Measurements from ENCODE around the gene IGSF21. TPM values are rescaled to one million over a fixed set of nuclear protein-coding genes. Genes with fewer than 3 reads are reported as not detected.

Gene IGSF21
- total RNA-seq, 1 experiment from 2014 or later: not detected

- Mint-ChIP-seq H3K36me3 (ENCODE audit: insufficient read depth, unreplicated experiment) (no peaks in the 10 kb centered on the region), H3K4me1 (ENCODE audit: insufficient read depth, unreplicated experiment) (no peaks in the 10 kb centered on the region), H3K4me3 (ENCODE audit: unreplicated experiment) (no peak overlapping the region), H3K27ac (ENCODE audit: low read depth, unreplicated experiment) (no peak overlapping the region), H3K9me3 (ENCODE audit: unreplicated experiment) (no peaks in the 10 kb centered on the region), H3K27me3 (ENCODE audit: insufficient read depth, unreplicated experiment) (peaks cover 20% of the 10 kb centered on the region)
- ChIA-PET POLR2A (no interaction called here), CTCF (interaction anchor here (0.6 to 1.7 kb wide), 2 partner anchors 9 to 389 kb away, joined by 4 to 7 read pairs; no protein-coding TSS in a partner anchor)
- BruUV-seq (replicated peaks): no TSS peak
- intact Hi-C loops (cut with micrococcal nuclease): no loop called here
- no peak for DNase-seq (ENCODE audit: unreplicated experiment)
- TF ChIP-seq CTCF (IDR thresholded peaks at IDR 0.05; ENCODE audit: unreplicated experiment): no peak
Observed at GRCh38 chr1:18289597-18289996, 182.0 kb downstream of the IGSF21 start.

- H3K4me3 Mint-ChIP-seq (ENCODE audit: unreplicated experiment): no peak overlapping the region
- DNase-seq (ENCODE audit: unreplicated experiment): no peak
- peaks cover 19% of the 10 kb centered on the region for H3K27me3 Mint-ChIP-seq (ENCODE audit: insufficient read depth, unreplicated experiment)
- no peak overlapping the region for H3K27ac Mint-ChIP-seq (ENCODE audit: low read depth, unreplicated experiment)
- ChIA-PET CTCF (interaction anchor here (0.6 to 1.7 kb wide), 2 partner anchors 8 to 222 kb away, joined by 3 to 7 read pairs; no protein-coding TSS in a partner anchor), POLR2A (no interaction called here)
- no peaks in the 10 kb centered on the region for H3K4me1 Mint-ChIP-seq (ENCODE audit: insufficient read depth, unreplicated experiment)
- intact Hi-C loops (cut with micrococcal nuclease): no loop called here
- no peak for TF ChIP-seq CTCF (IDR thresholded peaks at IDR 0.05; ENCODE audit: unreplicated experiment)
- H3K36me3 Mint-ChIP-seq (ENCODE audit: insufficient read depth, unreplicated experiment): no peaks in the 10 kb centered on the region
- no peaks in the 10 kb centered on the region for H3K9me3 Mint-ChIP-seq (ENCODE audit: unreplicated experiment)
- BruUV-seq (replicated peaks): no TSS peak
Observed at GRCh38 chr1:18290740-18291412, 183.3 kb downstream of the IGSF21 start.

- no peaks in the 10 kb centered on the region for H3K4me1 Mint-ChIP-seq (ENCODE audit: insufficient read depth, unreplicated experiment)
- intact Hi-C loops (cut with micrococcal nuclease): no loop called here
- POLR2A ChIA-PET: no interaction called here
- no peak overlapping the region for H3K4me3 Mint-ChIP-seq (ENCODE audit: unreplicated experiment)
- no peak for TF ChIP-seq CTCF (IDR thresholded peaks at IDR 0.05; ENCODE audit: unreplicated experiment)
- no peaks in the 10 kb centered on the region for H3K9me3 Mint-ChIP-seq (ENCODE audit: unreplicated experiment)
- no peak for DNase-seq (ENCODE audit: unreplicated experiment)
- CTCF ChIA-PET: no interaction called here
- no TSS peak for BruUV-seq (replicated peaks)
- H3K36me3 Mint-ChIP-seq (ENCODE audit: insufficient read depth, unreplicated experiment): no peaks in the 10 kb centered on the region
- no peak overlapping the region for H3K27ac Mint-ChIP-seq (ENCODE audit: low read depth, unreplicated experiment)
- peaks cover 28% of the 10 kb centered on the region for H3K27me3 Mint-ChIP-seq (ENCODE audit: insufficient read depth, unreplicated experiment)
Observed at GRCh38 chr1:18292531-18292930, 184.9 kb downstream of the IGSF21 start.

GRCh38 chr1:18293291-18293690, 185.7 kb downstream of the IGSF21 start:
- H3K9me3 Mint-ChIP-seq (ENCODE audit: unreplicated experiment): no peaks in the 10 kb centered on the region
- intact Hi-C loops (cut with micrococcal nuclease): no loop called here
- no peak for DNase-seq (ENCODE audit: unreplicated experiment)
- no peaks in the 10 kb centered on the region for H3K36me3 Mint-ChIP-seq (ENCODE audit: insufficient read depth, unreplicated experiment)
- TF ChIP-seq CTCF (IDR thresholded peaks at IDR 0.05; ENCODE audit: unreplicated experiment): no peak
- ChIA-PET CTCF (no interaction called here), POLR2A (no interaction called here)
- BruUV-seq (replicated peaks): no TSS peak
- no peak overlapping the region for H3K27ac Mint-ChIP-seq (ENCODE audit: low read depth, unreplicated experiment)
- H3K27me3 Mint-ChIP-seq (ENCODE audit: insufficient read depth, unreplicated experiment): peaks cover 36% of the 10 kb centered on the region
- no peaks in the 10 kb centered on the region for H3K4me1 Mint-ChIP-seq (ENCODE audit: insufficient read depth, unreplicated experiment)
- no peak overlapping the region for H3K4me3 Mint-ChIP-seq (ENCODE audit: unreplicated experiment)
